ENCODE results near the gene ZC3HAV1.
"Not testable (repeated sequence)": the region's sequence is repeated elsewhere in the genome, so short reads cannot be mapped to it uniquely, and the experiment has no call there.

ZC3HAV1 gene

GRCh38 chr7:139112316-139112715 lies 2.8 kb upstream of the ZC3HAV1 start:
- no peak for DNase-seq

GRCh38 chr7:139111811-139112301 lies 2.3 kb upstream of the ZC3HAV1 start:
- no peak for DNase-seq

GRCh38 chr7:139111147-139111546 lies 1.6 kb upstream of the ZC3HAV1 start:
- no peak for DNase-seq

- no peak for DNase-seq
Measured at GRCh38 chr7:139109983-139110411, 477 bp upstream of the ZC3HAV1 start.

GRCh38 chr7:139108266-139109187 lies 993 bp downstream of the ZC3HAV1 start:
- peak; percentile 76 for DNase-seq

GRCh38 chr7:139106959-139107358 lies 2.6 kb downstream of the ZC3HAV1 start:
- no peak for DNase-seq

GRCh38 chr7:139106227-139106626 lies 3.3 kb downstream of the ZC3HAV1 start:
- not testable (repeated sequence) for DNase-seq

GRCh38 chr7:139105484-139105883 lies 4.0 kb downstream of the ZC3HAV1 start:
- no peak for DNase-seq

- no peak for DNase-seq
Measured at GRCh38 chr7:139104091-139104450, 5.4 kb downstream of the ZC3HAV1 start.

GRCh38 chr7:139103057-139103815 lies 6.3 kb downstream of the ZC3HAV1 start:
- DNase-seq, result no peak

- not testable (repeated sequence) for DNase-seq
Measured at GRCh38 chr7:139101637-139102158, 7.8 kb downstream of the ZC3HAV1 start.

GRCh38 chr7:139099172-139099947 lies 10.2 kb downstream of the ZC3HAV1 start:
- no peak for DNase-seq

GRCh38 chr7:139095194-139095659 lies 14.3 kb downstream of the ZC3HAV1 start:
- DNase-seq, result no peak

GRCh38 chr7:139094596-139094995 lies 14.9 kb downstream of the ZC3HAV1 start:
- no peak for DNase-seq

- no peak for DNase-seq
Measured at GRCh38 chr7:139094030-139094429, 15.5 kb downstream of the ZC3HAV1 start.

GRCh38 chr7:139093512-139093911 lies 16.0 kb downstream of the ZC3HAV1 start:
- DNase-seq, result not testable (repeated sequence)

GRCh38 chr7:139092090-139092796 lies 17.3 kb downstream of the ZC3HAV1 start:
- DNase-seq, result no peak

GRCh38 chr7:139091677-139091996 lies 17.9 kb downstream of the ZC3HAV1 start:
- DNase-seq, result no peak

- DNase-seq, result no peak
Measured at GRCh38 chr7:139089118-139089517, 20.4 kb downstream of the ZC3HAV1 start.

- no peak for DNase-seq
Measured at GRCh38 chr7:139088268-139088667, 21.3 kb downstream of the ZC3HAV1 start.

GRCh38 chr7:139087212-139087611 lies 22.3 kb downstream of the ZC3HAV1 start:
- DNase-seq, result no peak

- DNase-seq, result no peak
Measured at GRCh38 chr7:139086454-139086853, 23.1 kb downstream of the ZC3HAV1 start.
